Astrocyte (in vitro differentiated cells and primary cell): Measurements from ENCODE around the gene PDCD1. TPM values are rescaled to one million over a fixed set of nuclear protein-coding genes. Genes with fewer than 3 reads are reported as not detected.

ENCODE experiments used
- DNase-seq: peaks from one replicate; pipeline ENCODE4 v3.0.0-alpha.2; 2010; ENCODE audit warnings: low read depth
- FAIRE-seq: peaks from 2 replicates; lab custom pipeline; 2011; peaks lifted over from hg19 to GRCh38; lab: Jason Lieb, UNC
- H2AFZ ChIP-seq: 2 replicates; pipeline ENCODE4 v1.6.0; 2012; ENCODE audit warnings: low read depth, low read length, inconsistent platforms
- H3K27ac ChIP-seq: 2 replicates; pipeline ENCODE4 v1.5.1; 2011; ENCODE audit warnings: low read depth, low read length, inconsistent platforms
- H3K27me3 ChIP-seq: 2 replicates; pipeline ENCODE4 v1.6.0; 2011; ENCODE audit warnings: low read length, inconsistent platforms; ENCODE audit not compliant: insufficient read depth
- H3K36me3 ChIP-seq: 2 replicates; pipeline ENCODE4 v1.5.1; 2011; ENCODE audit warnings: low read length, inconsistent platforms; ENCODE audit not compliant: insufficient read depth
- H3K4me1 ChIP-seq: 2 replicates; pipeline ENCODE4 v1.5.1; 2011; ENCODE audit warnings: low read length, inconsistent platforms; ENCODE audit not compliant: insufficient read depth
- H3K4me2 ChIP-seq: 2 replicates; pipeline ENCODE4 v1.6.0; 2012; ENCODE audit warnings: low read length, inconsistent platforms
- H3K4me3 ChIP-seq: 2 replicates; pipeline ENCODE4 v1.5.1; 2011; ENCODE audit warnings: low read depth, mild to moderate bottlenecking, low read length, inconsistent platforms; ENCODE audit not compliant: insufficient read depth
- H3K79me2 ChIP-seq: 2 replicates; pipeline ENCODE4 v1.6.0; 2012; ENCODE audit warnings: mild to moderate bottlenecking, low read length, inconsistent platforms; ENCODE audit not compliant: insufficient read depth
- H3K9ac ChIP-seq: 2 replicates; pipeline ENCODE4 v1.6.0; 2012; ENCODE audit warnings: mild to moderate bottlenecking, low read length, inconsistent platforms
- H3K9me3 ChIP-seq: 2 replicates; pipeline ENCODE4 v1.5.1; 2012; ENCODE audit warnings: low read depth, mild to moderate bottlenecking, low read length, inconsistent platforms; ENCODE audit not compliant: insufficient read depth
- H4K20me1 ChIP-seq: 2 replicates; pipeline ENCODE4 v1.6.0; 2012; ENCODE audit warnings: low read length, inconsistent platforms; ENCODE audit not compliant: insufficient read depth
- H3K27ac Mint-ChIP-seq: one replicate; pipeline ENCODE4 v1.8.0; 2021; ENCODE audit warnings: mild to moderate bottlenecking, mixed read lengths; ENCODE audit not compliant: unreplicated experiment
- H3K27me3 Mint-ChIP-seq: one replicate; pipeline ENCODE4 v1.8.0; 2021; ENCODE audit warnings: low read depth, mixed read lengths; ENCODE audit not compliant: unreplicated experiment
- H3K36me3 Mint-ChIP-seq: one replicate; pipeline ENCODE4 v1.8.0; 2021; ENCODE audit warnings: low read depth, mixed read lengths; ENCODE audit not compliant: unreplicated experiment
- H3K4me1 Mint-ChIP-seq: one replicate; pipeline ENCODE4 v1.8.0; 2021; ENCODE audit warnings: low read depth, mixed read lengths; ENCODE audit not compliant: unreplicated experiment
- H3K4me3 Mint-ChIP-seq: one replicate; pipeline ENCODE4 v1.8.0; 2021; ENCODE audit warnings: mild to moderate bottlenecking, moderate library complexity, mixed read lengths; ENCODE audit not compliant: unreplicated experiment
- H3K9me3 Mint-ChIP-seq: one replicate; pipeline ENCODE4 v1.8.0; 2021; ENCODE audit warnings: mild to moderate bottlenecking, mixed read lengths; ENCODE audit not compliant: unreplicated experiment
- CTCF ChIP-seq: IDR thresholded peaks from 2 replicates; pipeline ENCODE4 v1.5.1; 2011; ENCODE audit warnings: low read depth, mild to moderate bottlenecking, inconsistent platforms, low read length, moderate library complexity; ENCODE audit not compliant: insufficient read depth
- EZH2 ChIP-seq: IDR thresholded peaks from 2 replicates; pipeline ENCODE4 v1.6.1; 2012; ENCODE audit warnings: mild to moderate bottlenecking, low read length, inconsistent platforms; ENCODE audit not compliant: insufficient read depth
- total RNA-seq: library from RNA; stranded (reverse); gene quantifications from 2 replicates; pipeline ENCODE4 v1.2.1, GENCODE V29; 2021

PDCD1 gene
- total RNA-seq, 1 donor from 2014 or later = not detected

- no peak for TF ChIP-seq CTCF
- no peak for TF ChIP-seq EZH2
- no peak for FAIRE-seq
These were observed 38.7 kb upstream of the PDCD1 start for GRCh38 chr2:241897231-241897916.

GRCh38 chr2:241896746-241897201, 38.1 kb upstream of the PDCD1 start:
- Mint-ChIP-seq H3K36me3 (peaks cover 3% of the 10 kb centered on the region), H3K9me3 (no peaks in the 10 kb centered on the region), H3K4me1 (peaks cover 17% of the 10 kb centered on the region), H3K27ac (no peak overlapping the region), H3K4me3 (no peak overlapping the region), H3K27me3 (peaks cover 5% of the 10 kb centered on the region)
- no peaks in the 10 kb centered on the region for H4K20me1 ChIP-seq
- FAIRE-seq (no peak), DNase-seq (no peak)
- H3K4me2 ChIP-seq = no peak overlapping the region
- H3K4me3 ChIP-seq = no peak overlapping the region
- no peak overlapping the region for H2AFZ ChIP-seq
- H3K9ac ChIP-seq = no peak overlapping the region
- H3K36me3 ChIP-seq = no peaks in the 10 kb centered on the region
- H3K9me3 ChIP-seq = no peaks in the 10 kb centered on the region
- peaks cover 7% of the 10 kb centered on the region for H3K27me3 ChIP-seq
- H3K4me1 ChIP-seq = no peaks in the 10 kb centered on the region
- no peaks in the 10 kb centered on the region for H3K79me2 ChIP-seq
- H3K27ac ChIP-seq = no peak overlapping the region
- no peak for TF ChIP-seq EZH2
- no peak for TF ChIP-seq CTCF

More at GRCh38 chr2:241897231-241897916, 38.7 kb upstream of the PDCD1 start:
- H3K79me2 ChIP-seq = no peaks in the 10 kb centered on the region
- H3K36me3 Mint-ChIP-seq = peaks cover 3% of the 10 kb centered on the region
- peaks cover 5% of the 10 kb centered on the region for H3K27me3 Mint-ChIP-seq
- no peak overlapping the region for H3K4me2 ChIP-seq
- no peaks in the 10 kb centered on the region for H3K36me3 ChIP-seq
- H2AFZ ChIP-seq = no peak overlapping the region
- H3K9me3 ChIP-seq = no peaks in the 10 kb centered on the region
- peaks cover 7% of the 10 kb centered on the region for H3K27me3 ChIP-seq
- H3K4me1 ChIP-seq = peaks cover 3% of the 10 kb centered on the region
- DNase-seq = no peak
- no peak overlapping the region for H3K27ac ChIP-seq
- peaks cover 15% of the 10 kb centered on the region for H3K4me1 Mint-ChIP-seq
- no peak overlapping the region for H3K9ac ChIP-seq
- H3K4me3 ChIP-seq = no peak overlapping the region
- H3K27ac Mint-ChIP-seq = no peak overlapping the region
- no peaks in the 10 kb centered on the region for H4K20me1 ChIP-seq
- H3K4me3 Mint-ChIP-seq = no peak overlapping the region
- no peaks in the 10 kb centered on the region for H3K9me3 Mint-ChIP-seq
